HG03064 (cell line): Measurements from ENCODE around the gene NUSAP1.
"Not testable (repeated sequence)": the region's sequence is repeated elsewhere in the genome, so short reads cannot be mapped to it uniquely, and the experiment has no call there.

Source experiments
- ATAC-seq: cut with Tn5 transposase; IDR thresholded peaks from one replicate; pipeline ENCODE4 v1.9.1; 2021; ENCODE audit warnings: low read depth; ENCODE audit not compliant: unreplicated experiment

Gene NUSAP1

GRCh38 chr15:41408234-41408641 lies 75.6 kb downstream of the NUSAP1 start:
- ATAC-seq: no peak

- ATAC-seq: no peak
Measured at GRCh38 chr15:41411031-41411430, 78.3 kb downstream of the NUSAP1 start.

GRCh38 chr15:41411441-41411840 lies 78.8 kb downstream of the NUSAP1 start:
- ATAC-seq: no peak

- no peak for ATAC-seq
Measured at GRCh38 chr15:41416128-41416741, 83.6 kb downstream of the NUSAP1 start.

- peak; percentile 79 for ATAC-seq
Measured at GRCh38 chr15:41416742-41417417, 84.2 kb downstream of the NUSAP1 start, which contains the start of gene RTF1. Gene RTF1, plus strand, starts transcription at chr15:41417095. Its CDS starts 21 bp downstream, at chr15:41417116.

- peak; percentile 50 for ATAC-seq
Measured at GRCh38 chr15:41417418-41418195, 84.9 kb downstream of the NUSAP1 start.

GRCh38 chr15:41423979-41424659 lies 91.4 kb downstream of the NUSAP1 start:
- ATAC-seq: peak; percentile 69

GRCh38 chr15:41424809-41425208 lies 92.1 kb downstream of the NUSAP1 start:
- no peak for ATAC-seq

- ATAC-seq: not testable (repeated sequence)
Measured at GRCh38 chr15:41425907-41426306, 93.2 kb downstream of the NUSAP1 start.

- ATAC-seq: peak; percentile 77
Measured at GRCh38 chr15:41429003-41429890, 96.6 kb downstream of the NUSAP1 start.
